Measurements from ENCODE around the gene PLEKHA1. TPM values are rescaled to one million over a fixed set of nuclear protein-coding genes. Genes with fewer than 3 reads are reported as not detected.

Gene PLEKHA1
- total RNA-seq, 2 experiments from 2014 or later: 5.5 to 7.3 TPM

- no peak overlapping the region for H3K4me3 ChIP-seq (ENCODE audit: low read depth, low read length, poor library complexity, severe bottlenecking)
- TF ChIP-seq EZH2phosphoT487 (IDR thresholded peaks at IDR 0.05; ENCODE audit: borderline replicate concordance, low read depth, low read length): no peak
- TF ChIP-seq CTCF (conservative IDR thresholded peaks at IDR 0.05; ENCODE audit: low read length): no peak
- CTCF ChIA-PET (ENCODE audit: unreplicated experiment): no interaction called here
- no peak overlapping the region for H3K27ac ChIP-seq (ENCODE audit: low read depth, low read length, poor library complexity, severe bottlenecking)
- H3K79me2 ChIP-seq (ENCODE audit: insufficient read depth, low read depth, low read length): no peaks in the 10 kb centered on the region
- H3K9me2 ChIP-seq (ENCODE audit: insufficient read depth, low read length): no peaks in the 10 kb centered on the region
- H4K20me1 ChIP-seq (ENCODE audit: insufficient read depth, low read length): no peaks in the 10 kb centered on the region
- H3K36me3 ChIP-seq (ENCODE audit: insufficient read depth, low read length): no peaks in the 10 kb centered on the region; the same call in 1 of the 2 replicates
- peaks cover 19% of the 10 kb centered on the region for H3K4me1 ChIP-seq (ENCODE audit: insufficient read depth, low read length, poor library complexity, severe bottlenecking)
- POLR2A ChIA-PET: no interaction called here
- no peak overlapping the region for H2AFZ ChIP-seq (ENCODE audit: low read length)
- DNase-seq (ENCODE audit: low spot score): no peak
- 0 out of 2 replicates have a peak, but pooled peaks cover 5% of the 10 kb centered on the region for H3K9me3 ChIP-seq (ENCODE audit: low read length)
- intact Hi-C loops (cut with micrococcal nuclease; ENCODE audit: unreplicated experiment): no loop called here
- no peak overlapping the region for H3K4me2 ChIP-seq (ENCODE audit: low read length)
- BruUV-seq (replicated peaks): no TSS peak
Measured at GRCh38 chr10:122341141-122341810, 33.2 kb upstream of the PLEKHA1 start.

DNA sequence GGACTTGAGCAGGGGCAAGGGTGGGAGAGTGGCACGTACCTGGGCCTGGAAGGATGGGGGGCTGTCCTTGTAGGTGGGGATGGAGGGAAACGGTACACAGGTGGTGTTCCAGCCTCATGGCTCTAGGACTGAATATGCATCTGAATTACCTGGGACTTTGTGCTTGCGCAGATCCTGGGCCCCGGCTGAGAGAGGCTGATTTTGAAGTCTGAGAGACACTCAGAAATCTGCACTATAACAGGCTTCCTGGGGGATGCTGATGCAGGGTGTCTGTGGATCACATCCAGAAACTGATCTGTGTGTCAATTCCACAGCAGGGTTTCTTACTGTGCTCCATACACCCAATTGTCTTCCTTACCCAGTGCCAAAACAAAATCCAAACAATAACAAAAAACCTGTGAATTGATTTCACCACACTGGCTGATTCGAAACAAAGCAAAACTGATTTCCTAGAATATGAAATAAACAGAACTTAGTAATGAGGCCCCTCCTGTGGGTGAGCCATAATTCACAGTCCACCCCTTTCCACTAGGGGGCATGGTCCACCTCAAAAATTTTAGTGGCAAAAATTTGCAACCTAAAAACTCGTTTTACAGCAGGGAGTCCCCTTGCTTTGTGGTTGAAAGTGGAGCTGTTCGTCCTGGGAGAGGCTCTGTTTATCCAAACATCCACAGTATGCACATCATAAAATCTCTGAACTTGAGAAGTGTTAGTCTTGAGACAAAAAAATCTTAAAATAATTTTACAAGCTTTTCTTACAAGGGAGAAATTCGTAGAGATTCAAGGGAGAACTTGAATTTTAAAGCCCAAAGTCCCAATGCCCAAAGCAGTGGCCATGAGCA lies 32.0 kb upstream of the PLEKHA1 start:
- H3K4me1 ChIP-seq (ENCODE audit: insufficient read depth, low read length, poor library complexity, severe bottlenecking): peaks cover 23% of the 10 kb centered on the region
- H4K20me1 ChIP-seq (ENCODE audit: insufficient read depth, low read length): no peaks in the 10 kb centered on the region
- TF ChIP-seq CTCF (conservative IDR thresholded peaks at IDR 0.05; ENCODE audit: low read length): peak; percentile 96
- no peak for TF ChIP-seq EZH2phosphoT487 (IDR thresholded peaks at IDR 0.05; ENCODE audit: borderline replicate concordance, low read depth, low read length)
- intact Hi-C loops (cut with micrococcal nuclease; ENCODE audit: unreplicated experiment): loop anchor here (1.0 to 2.0 kb wide), 4 partner anchors 36 to 223 kb away; no protein-coding TSS in a partner anchor
- no peak overlapping the region for H3K4me3 ChIP-seq (ENCODE audit: low read depth, low read length, poor library complexity, severe bottlenecking)
- POLR2A ChIA-PET: interaction anchor here (0.9 kb wide), 1 partner anchor 47 kb away, joined by 3 read pairs; no protein-coding TSS in a partner anchor
- no peak overlapping the region for H3K27ac ChIP-seq (ENCODE audit: low read depth, low read length, poor library complexity, severe bottlenecking)
- no TSS peak for BruUV-seq (replicated peaks)
- H3K9me3 ChIP-seq (ENCODE audit: low read length): peaks cover 8% of the 10 kb centered on the region; the same call in 1 of the 2 replicates
- H3K79me2 ChIP-seq (ENCODE audit: insufficient read depth, low read depth, low read length): no peaks in the 10 kb centered on the region
- H3K9me2 ChIP-seq (ENCODE audit: insufficient read depth, low read length): no peaks in the 10 kb centered on the region
- peak; percentile 77 for DNase-seq (ENCODE audit: low spot score)
- no peaks in the 10 kb centered on the region; the same call in 1 of the 2 replicates for H3K36me3 ChIP-seq (ENCODE audit: insufficient read depth, low read length)
- H3K4me2 ChIP-seq (ENCODE audit: low read length): peak overlapping the region; percentile 35
- peak overlapping the region; percentile 60 for H2AFZ ChIP-seq (ENCODE audit: low read length)
- CTCF ChIA-PET (ENCODE audit: unreplicated experiment): interaction anchor here (0.6 kb wide), 1 partner anchor 32 kb away, joined by 6 read pairs; the partner anchor contains the start of gene PLEKHA1

All from OCI-LY7 (cell line).